ENCODE data around the gene C19orf81. TPM values are rescaled to one million over a fixed set of nuclear protein-coding genes. Genes with fewer than 3 reads are reported as not detected.
"Not testable (repeated sequence)": the region's sequence is repeated elsewhere in the genome, so short reads cannot be mapped to it uniquely, and the experiment has no call there.

C19orf81 gene
- total RNA-seq = not detected in 2 replicates
- polyA plus RNA-seq (2012) = not detected

GRCh38 chr19:50649433-50650391 is at the start of gene C19orf81:
Gene C19orf81 (plus strand): TSS chr19:50649445. CDS start chr19:50649445, 0 bp downstream.
- DNase-seq (ENCODE audit: low read depth) = no peak

GRCh38 chr19:50601407-50602088 is 47.7 kb upstream of the C19orf81 start:
- no peak for DNase-seq (ENCODE audit: low read depth)

DNA sequence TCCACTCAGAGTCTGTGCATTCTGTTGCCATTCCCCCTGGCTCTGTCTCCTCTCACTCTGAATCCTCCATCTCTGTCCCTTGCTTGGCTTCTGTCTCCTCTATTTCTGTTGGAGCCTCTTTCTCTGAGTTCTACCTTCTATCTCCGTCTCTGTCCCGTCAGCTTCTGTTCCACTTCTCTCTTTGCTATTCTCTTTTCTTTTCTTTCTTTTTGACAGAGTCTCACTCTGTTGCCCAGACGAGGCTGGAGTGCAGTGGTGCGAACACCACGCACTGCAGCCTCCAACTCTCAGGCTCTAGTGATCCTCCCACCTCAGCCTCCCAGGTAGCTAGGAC is 47.2 kb upstream of the C19orf81 start:
- no peak for DNase-seq (ENCODE audit: low read depth)

DNA sequence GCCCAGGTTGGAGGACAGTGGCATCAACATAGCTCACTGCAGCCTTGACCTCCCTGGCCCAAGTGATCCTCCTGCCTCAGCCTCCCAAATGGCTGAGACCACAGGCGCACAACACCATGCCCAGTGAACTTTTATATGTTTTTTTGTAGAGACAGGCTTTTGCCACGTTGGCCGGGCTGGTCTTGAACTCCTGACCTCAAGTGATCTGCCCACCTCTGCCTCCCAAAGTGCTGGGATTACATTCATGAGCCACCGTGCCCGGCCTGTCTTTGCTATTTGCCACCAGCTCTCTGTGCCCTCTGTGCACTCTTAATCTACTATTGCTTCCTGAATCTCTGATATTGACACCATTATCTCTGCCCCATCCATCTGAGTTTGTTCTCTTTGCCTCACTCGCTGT is 46.7 kb upstream of the C19orf81 start:
- no peak for DNase-seq (ENCODE audit: low read depth)

GRCh38 chr19:50602935-50603334 is 46.3 kb upstream of the C19orf81 start:
- DNase-seq (ENCODE audit: low read depth) = no peak

- DNase-seq (ENCODE audit: low read depth) = not testable (repeated sequence)
These were observed 44.8 kb upstream of the C19orf81 start for GRCh38 chr19:50604264-50605073.

- not testable (repeated sequence) for DNase-seq (ENCODE audit: low read depth)
These were observed 43.0 kb upstream of the C19orf81 start for GRCh38 chr19:50606059-50606836.

GRCh38 chr19:50607388-50607787 is 41.9 kb upstream of the C19orf81 start:
- no peak for DNase-seq (ENCODE audit: low read depth)

DNA sequence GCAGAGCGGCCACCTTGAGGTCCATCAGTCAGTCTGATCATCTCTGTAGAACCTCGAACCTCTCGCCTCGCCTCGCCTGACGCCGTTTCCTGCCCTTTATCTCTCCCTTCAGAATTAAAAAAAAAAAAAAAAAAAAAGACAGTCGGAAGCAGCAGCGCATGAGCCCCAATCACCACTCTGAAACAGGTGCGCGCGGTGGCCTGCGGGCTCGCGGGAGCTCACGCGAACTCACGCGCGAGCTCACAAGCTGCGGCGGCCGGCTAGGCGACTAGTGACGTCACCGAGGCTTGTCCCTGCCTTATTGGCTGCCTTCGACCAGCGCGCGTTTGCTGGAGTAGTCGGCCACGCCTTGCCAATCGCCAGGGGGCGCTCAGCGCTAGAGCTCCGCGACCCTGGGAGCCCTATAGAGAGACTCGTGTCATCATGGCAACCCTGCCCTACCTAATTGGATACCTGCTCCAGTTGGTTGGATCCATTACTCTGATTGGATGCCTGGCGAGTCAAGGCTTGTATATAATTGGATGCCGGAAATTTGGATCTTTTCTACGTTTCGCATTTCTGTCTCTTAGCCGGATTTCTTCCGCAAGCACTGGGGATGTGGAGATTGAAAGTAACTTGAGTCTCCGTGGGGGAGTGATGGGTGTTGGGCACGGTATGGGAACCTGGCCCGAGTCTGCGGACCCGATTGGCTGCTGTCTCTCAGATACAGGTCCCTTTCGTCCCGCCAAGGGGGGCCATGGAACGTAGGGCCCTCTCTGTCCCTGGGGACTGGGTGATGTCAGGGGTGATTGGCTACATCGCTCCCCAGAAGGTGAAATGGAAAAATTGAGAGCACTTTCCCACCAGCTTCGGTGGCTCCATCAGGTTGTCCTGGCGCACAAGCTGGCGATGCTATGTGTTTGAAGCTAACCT is 41.1 kb upstream of the C19orf81 start:
- peak; percentile 1 for DNase-seq (ENCODE audit: low read depth)

- DNase-seq (ENCODE audit: low read depth) = not testable (repeated sequence)
These were observed 36.5 kb upstream of the C19orf81 start for GRCh38 chr19:50612504-50613404.

- DNase-seq (ENCODE audit: low read depth) = not testable (repeated sequence)
These were observed 30.9 kb upstream of the C19orf81 start for GRCh38 chr19:50618379-50618778.

GRCh38 chr19:50619184-50619583 is 30.1 kb upstream of the C19orf81 start:
- DNase-seq (ENCODE audit: low read depth) = not testable (repeated sequence)

DNA sequence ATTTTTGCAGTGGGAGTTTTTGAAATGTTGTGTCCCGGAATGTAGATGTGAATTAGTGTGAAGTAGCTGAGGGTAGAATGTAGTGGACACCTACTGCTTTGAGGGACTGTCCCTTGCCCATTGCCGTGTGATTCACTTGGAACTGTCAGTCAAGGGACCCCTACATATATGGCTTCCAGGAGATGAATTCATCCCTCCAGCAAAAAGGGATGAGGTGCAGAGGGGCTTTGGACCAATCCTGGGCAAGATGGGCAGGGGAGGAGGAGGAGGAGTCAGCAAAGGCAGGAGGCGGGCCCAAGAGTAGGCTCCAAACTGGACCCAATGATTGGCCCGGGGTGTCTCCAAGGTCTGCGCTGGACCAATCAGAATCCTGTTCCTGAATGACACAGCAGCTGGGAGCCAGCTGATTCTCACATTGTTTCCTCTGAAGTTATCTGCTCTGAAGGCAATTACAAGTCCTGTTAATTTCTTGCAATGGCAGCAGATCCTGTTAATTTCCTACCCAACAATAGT is 28.8 kb upstream of the C19orf81 start:
- DNase-seq (ENCODE audit: low read depth) = not testable (repeated sequence)

DNA sequence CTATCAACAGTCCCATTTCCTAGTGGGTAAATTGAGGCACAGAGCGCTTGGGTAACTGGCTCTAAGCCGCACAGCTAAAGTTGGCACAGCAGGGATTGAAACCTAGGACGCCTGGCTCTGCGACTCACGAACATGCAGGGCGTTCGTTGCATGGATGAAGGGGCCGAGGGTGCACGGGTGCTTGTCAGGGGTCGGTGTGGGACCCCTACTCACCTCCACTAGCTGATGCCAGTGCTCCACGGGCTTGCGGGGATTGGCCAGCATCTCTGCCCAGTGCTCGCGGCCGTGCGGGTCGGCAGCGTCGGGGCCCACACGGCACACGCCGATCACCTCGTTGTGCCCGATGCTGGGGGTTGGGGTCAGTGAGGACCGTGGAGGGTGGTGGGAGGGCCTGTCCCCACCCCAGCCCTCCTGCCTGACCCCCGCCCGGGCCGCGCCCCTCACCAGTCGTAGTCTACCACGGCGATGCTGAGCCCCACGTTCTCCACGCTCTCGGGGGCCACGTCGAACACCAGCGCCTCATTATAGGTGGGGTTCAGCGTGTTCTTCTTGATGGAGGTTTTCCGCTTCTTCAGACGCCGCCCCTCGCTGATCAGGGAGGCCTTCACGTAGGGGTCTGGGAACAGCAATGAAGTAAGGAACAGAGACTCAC is 24.2 kb upstream of the C19orf81 start:
- DNase-seq (ENCODE audit: low read depth) = no peak

- peak; percentile 51 for DNase-seq (ENCODE audit: low read depth)
These were observed 23.2 kb upstream of the C19orf81 start for GRCh38 chr19:50626011-50626410.

DNA sequence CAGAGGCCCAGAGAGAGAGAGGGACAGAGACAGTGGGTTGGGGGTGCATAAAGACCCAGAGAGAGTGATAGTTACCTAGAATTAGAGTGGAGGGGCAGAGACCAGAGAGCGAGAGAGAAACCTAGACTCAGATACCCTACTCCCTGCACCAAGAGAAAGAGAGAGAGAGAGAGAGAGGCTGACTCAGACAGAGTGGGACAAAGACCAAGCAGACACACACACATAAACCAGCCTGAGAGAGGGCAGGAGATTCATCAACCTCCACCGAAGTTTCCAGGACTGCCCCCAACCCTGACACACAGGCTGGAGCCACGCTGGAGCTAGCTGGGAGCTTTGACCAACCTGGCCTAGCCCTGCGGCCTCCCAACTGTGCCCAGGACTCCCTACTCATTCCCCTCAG is 22.4 kb upstream of the C19orf81 start:
- no peak for DNase-seq (ENCODE audit: low read depth)

- no peak for DNase-seq (ENCODE audit: low read depth)
These were observed 21.1 kb upstream of the C19orf81 start for GRCh38 chr19:50628146-50628545.

DNA sequence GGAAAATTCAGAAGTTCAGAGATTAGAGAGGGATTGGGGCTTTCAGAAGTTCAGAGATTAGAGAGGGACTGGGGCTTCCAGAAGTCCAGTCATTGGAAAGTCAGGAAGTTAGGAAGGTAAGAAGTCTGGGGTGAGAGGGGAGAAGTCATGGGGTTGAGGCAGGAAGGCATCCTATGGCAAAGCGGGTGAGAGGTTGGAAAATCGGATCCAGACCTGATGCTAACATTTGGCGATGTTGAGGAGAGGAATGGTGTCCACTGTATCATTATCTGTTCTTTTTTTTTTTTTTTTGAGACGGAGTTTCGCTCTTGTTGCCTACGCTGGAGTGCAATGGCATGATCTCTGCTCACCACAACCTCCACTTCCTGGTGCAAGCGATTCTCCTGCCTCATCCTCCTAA is 20.7 kb upstream of the C19orf81 start:
- DNase-seq (ENCODE audit: low read depth) = no peak

Measured in myocyte (in vitro differentiated cells).